ENCODE measurements around the gene MRPS12.
A peak's percentile ranks its signal among the peaks of the same experiment; 100 is the strongest.

The MRPS12 gene

DNA sequence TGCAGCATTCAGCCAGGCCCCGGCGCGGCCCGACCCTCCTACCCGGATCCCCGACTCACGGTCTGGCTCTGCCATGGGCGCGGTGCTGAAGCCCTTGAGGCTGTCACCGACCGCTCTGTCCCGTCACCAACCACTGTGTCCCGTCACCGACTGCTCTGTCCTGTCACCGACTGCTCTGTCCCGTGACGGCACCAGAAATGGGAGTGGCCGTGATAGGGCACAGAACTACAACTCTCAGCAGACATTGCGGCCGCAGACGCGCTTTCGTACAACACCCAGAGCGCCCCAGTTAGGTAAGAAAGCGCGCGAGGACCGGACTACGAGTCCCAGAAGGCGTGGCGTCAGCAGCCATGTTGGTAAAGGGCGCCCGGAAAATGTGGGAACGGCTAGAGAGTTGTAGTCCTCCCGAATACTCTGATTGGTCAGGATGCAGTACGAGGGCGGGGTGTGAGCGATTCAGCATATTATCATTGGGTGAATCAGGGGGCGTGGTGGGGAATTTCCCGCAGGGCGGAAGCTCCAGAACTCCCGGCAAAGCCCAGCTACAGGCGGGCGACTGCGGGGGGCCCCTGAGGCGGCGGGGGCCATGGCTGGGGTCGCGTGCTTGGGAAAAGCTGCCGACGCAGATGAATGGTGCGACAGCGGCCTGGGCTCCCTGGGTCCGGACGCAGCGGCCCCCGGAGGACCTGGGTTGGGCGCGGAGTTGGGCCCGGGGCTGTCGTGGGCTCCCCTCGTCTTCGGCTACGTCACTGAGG is 31.1 kb upstream of the MRPS12 start, which contains the start of the genes NFKBIB and SIRT2 (continued):
- TF ChIP-seq HOXD13 (CRISPR knock-in tag; IDR thresholded peaks at IDR 0.05; ENCODE audit: borderline replicate concordance) (peak; percentile 65; the same call in 1 of the 2 replicates), ZFP3 (tag by site-specific recombination; IDR thresholded peaks at IDR 0.05; ENCODE audit: low read depth) (no peak; the same call in 1 of the 2 replicates), GLIS2 (tag by site-specific recombination; IDR thresholded peaks at IDR 0.05) (peak; percentile 100), ZBTB17 (tag by site-specific recombination; IDR thresholded peaks at IDR 0.05) (peak; percentile 99), ZNF629 (tag by site-specific recombination; IDR thresholded peaks at IDR 0.05) (peak; percentile 99), ZNF112 (tag by site-specific recombination; IDR thresholded peaks at IDR 0.05) (no peak), ZNF221 (tag by site-specific recombination; IDR thresholded peaks at IDR 0.05; ENCODE audit: borderline replicate concordance) (no peak; the same call in 1 of the 2 replicates), ZNF626 (tag by site-specific recombination; IDR thresholded peaks at IDR 0.05) (no peak), SP2 (tag by site-specific recombination; IDR thresholded peaks at IDR 0.05) (peak; percentile 100), KLF9 (tag by site-specific recombination; IDR thresholded peaks at IDR 0.05; ENCODE audit: low read depth) (peak; percentile 100), ZIC2 (tag by site-specific recombination; IDR thresholded peaks at IDR 0.05) (peak; percentile 98), ZNF311 (tag by site-specific recombination; IDR thresholded peaks at IDR 0.05; ENCODE audit: borderline replicate concordance) (no peak), TCF7L2 (IDR thresholded peaks at IDR 0.05; ENCODE audit: borderline replicate concordance, low read depth, low read length) (no peak), ZNF175 (tag by site-specific recombination; IDR thresholded peaks at IDR 0.05) (no peak; the same call in 1 of the 2 replicates), YY1 (tag by site-specific recombination; IDR thresholded peaks at IDR 0.05) (peak; percentile 99), GLIS1 (tag by site-specific recombination; IDR thresholded peaks at IDR 0.05) (peak; percentile 99), ZBTB20 (tag by site-specific recombination; IDR thresholded peaks at IDR 0.05) (peak; percentile 100), TRIM28 (IDR thresholded peaks at IDR 0.05; ENCODE audit: borderline replicate concordance, low read length) (peak; percentile 28; the same call in 1 of the 2 replicates), ZNF394 (tag by site-specific recombination; IDR thresholded peaks at IDR 0.05; ENCODE audit: borderline replicate concordance) (peak; percentile 66), ZNF354C (tag by site-specific recombination; IDR thresholded peaks at IDR 0.05; ENCODE audit: borderline replicate concordance, low read depth) (no peak), OVOL3 (tag by site-specific recombination; IDR thresholded peaks at IDR 0.05) (peak; percentile 92), ZNF184 (tag by site-specific recombination; IDR thresholded peaks at IDR 0.05) (no peak; the same call in 1 of the 2 replicates), ZNF785 (tag by site-specific recombination; IDR thresholded peaks at IDR 0.05) (no peak), ZNF202 (tag by site-specific recombination; IDR thresholded peaks at IDR 0.05; ENCODE audit: borderline replicate concordance) (no peak), OSR2 (tag by site-specific recombination; IDR thresholded peaks at IDR 0.05) (peak; percentile 60; the same call in 1 of the 2 replicates), ZNF138 (tag by site-specific recombination; IDR thresholded peaks at IDR 0.05; ENCODE audit: borderline replicate concordance) (no peak), ZNF830 (tag by site-specific recombination; IDR thresholded peaks at IDR 0.05; ENCODE audit: low read depth) (no peak), SP7 (tag by site-specific recombination; IDR thresholded peaks at IDR 0.05) (peak; percentile 79), ZNF560 (tag by site-specific recombination; IDR thresholded peaks at IDR 0.05; ENCODE audit: borderline replicate concordance) (no peak), ZNF792 (tag by site-specific recombination; IDR thresholded peaks at IDR 0.05) (no peak)
- TF ChIP-seq, protein P1, sequence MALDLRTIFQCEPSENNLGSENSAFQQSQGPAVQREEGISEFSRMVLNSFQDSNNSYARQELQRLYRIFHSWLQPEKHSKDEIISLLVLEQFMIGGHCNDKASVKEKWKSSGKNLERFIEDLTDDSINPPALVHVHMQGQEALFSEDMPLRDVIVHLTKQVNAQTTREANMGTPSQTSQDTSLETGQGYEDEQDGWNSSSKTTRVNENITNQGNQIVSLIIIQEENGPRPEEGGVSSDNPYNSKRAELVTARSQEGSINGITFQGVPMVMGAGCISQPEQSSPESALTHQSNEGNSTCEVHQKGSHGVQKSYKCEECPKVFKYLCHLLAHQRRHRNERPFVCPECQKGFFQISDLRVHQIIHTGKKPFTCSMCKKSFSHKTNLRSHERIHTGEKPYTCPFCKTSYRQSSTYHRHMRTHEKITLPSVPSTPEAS (tag by site-specific recombination; IDR thresholded peaks at IDR 0.05) = no peak; the same call in 1 of the 2 replicates
- TF ChIP-seq, protein P2, sequence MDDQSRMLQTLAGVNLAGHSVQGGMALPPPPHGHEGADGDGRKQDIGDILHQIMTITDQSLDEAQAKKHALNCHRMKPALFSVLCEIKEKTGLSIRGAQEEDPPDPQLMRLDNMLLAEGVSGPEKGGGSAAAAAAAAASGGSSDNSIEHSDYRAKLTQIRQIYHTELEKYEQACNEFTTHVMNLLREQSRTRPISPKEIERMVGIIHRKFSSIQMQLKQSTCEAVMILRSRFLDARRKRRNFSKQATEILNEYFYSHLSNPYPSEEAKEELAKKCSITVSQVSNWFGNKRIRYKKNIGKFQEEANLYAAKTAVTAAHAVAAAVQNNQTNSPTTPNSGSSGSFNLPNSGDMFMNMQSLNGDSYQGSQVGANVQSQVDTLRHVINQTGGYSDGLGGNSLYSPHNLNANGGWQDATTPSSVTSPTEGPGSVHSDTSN (CRISPR knock-in tag; IDR thresholded peaks at IDR 0.05) = no peak
- TF ChIP-seq, protein P3, sequence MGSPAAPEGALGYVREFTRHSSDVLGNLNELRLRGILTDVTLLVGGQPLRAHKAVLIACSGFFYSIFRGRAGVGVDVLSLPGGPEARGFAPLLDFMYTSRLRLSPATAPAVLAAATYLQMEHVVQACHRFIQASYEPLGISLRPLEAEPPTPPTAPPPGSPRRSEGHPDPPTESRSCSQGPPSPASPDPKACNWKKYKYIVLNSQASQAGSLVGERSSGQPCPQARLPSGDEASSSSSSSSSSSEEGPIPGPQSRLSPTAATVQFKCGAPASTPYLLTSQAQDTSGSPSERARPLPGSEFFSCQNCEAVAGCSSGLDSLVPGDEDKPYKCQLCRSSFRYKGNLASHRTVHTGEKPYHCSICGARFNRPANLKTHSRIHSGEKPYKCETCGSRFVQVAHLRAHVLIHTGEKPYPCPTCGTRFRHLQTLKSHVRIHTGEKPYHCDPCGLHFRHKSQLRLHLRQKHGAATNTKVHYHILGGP (tag by site-specific recombination; IDR thresholded peaks at IDR 0.05) = peak; percentile 75
- TF ChIP-seq, protein P4, sequence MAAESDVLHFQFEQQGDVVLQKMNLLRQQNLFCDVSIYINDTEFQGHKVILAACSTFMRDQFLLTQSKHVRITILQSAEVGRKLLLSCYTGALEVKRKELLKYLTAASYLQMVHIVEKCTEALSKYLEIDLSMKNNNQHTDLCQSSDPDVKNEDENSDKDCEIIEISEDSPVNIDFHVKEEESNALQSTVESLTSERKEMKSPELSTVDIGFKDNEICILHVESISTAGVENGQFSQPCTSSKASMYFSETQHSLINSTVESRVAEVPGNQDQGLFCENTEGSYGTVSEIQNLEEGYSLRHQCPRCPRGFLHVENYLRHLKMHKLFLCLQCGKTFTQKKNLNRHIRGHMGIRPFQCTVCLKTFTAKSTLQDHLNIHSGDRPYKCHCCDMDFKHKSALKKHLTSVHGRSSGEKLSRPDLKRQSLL (tag by site-specific recombination; IDR thresholded peaks at IDR 0.05) = peak; percentile 75; the same call in 1 of the 2 replicates
- TF ChIP-seq, protein P5, sequence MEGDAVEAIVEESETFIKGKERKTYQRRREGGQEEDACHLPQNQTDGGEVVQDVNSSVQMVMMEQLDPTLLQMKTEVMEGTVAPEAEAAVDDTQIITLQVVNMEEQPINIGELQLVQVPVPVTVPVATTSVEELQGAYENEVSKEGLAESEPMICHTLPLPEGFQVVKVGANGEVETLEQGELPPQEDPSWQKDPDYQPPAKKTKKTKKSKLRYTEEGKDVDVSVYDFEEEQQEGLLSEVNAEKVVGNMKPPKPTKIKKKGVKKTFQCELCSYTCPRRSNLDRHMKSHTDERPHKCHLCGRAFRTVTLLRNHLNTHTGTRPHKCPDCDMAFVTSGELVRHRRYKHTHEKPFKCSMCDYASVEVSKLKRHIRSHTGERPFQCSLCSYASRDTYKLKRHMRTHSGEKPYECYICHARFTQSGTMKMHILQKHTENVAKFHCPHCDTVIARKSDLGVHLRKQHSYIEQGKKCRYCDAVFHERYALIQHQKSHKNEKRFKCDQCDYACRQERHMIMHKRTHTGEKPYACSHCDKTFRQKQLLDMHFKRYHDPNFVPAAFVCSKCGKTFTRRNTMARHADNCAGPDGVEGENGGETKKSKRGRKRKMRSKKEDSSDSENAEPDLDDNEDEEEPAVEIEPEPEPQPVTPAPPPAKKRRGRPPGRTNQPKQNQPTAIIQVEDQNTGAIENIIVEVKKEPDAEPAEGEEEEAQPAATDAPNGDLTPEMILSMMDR (tag by site-specific recombination; IDR thresholded peaks at IDR 0.05) = peak; percentile 59; the same call in 1 of the 2 replicates

Measured in HEK293 (cell line).